Adrenal gland (tissue), 12 donors: Measurements from ENCODE around the gene RNF130. TPM values are rescaled to one million over a fixed set of nuclear protein-coding genes. Genes with fewer than 3 reads are reported as not detected.

Source experiments
- DNase-seq, 7 donors: peaks; one replicate each; pipeline ENCODE4 v3.0.0-alpha.2; 2019 to 2020
- H3K27ac ChIP-seq, 5 donors: fragments of 200-600 bp; sonication (generic) in 4 of 5; 1 replicate in 3 of 5; 2 replicates in 2 of 5; pipeline versions ENCODE4 v1.5.1 to v1.8.0; 2016 to 2020; ENCODE audit warnings: mild to moderate bottlenecking in 1 of 5
- H3K27me3 ChIP-seq: fragments of 200-600 bp; 2 replicates; pipeline ENCODE4 v1.8.0; 2021
- H3K36me3 ChIP-seq, 2 donors: fragments of 200-600 bp; replicated peaks in 1 of 2; 1 replicate in 1 of 2; 2 replicates in 1 of 2; pipeline versions ENCODE4 v1.5.1 to v1.8.0; 2018 to 2022
- H3K4me1 ChIP-seq, 2 donors: fragments of 200-600 bp; replicated peaks in 1 of 2; 1 replicate in 1 of 2; 2 replicates in 1 of 2; pipeline versions ENCODE4 v1.5.1 to v1.8.0; 2018 to 2021
- H3K4me3 ChIP-seq, 4 donors: fragments of 200-600 bp; sonication (generic) in 3 of 4; one replicate each; pipeline ENCODE4 v1.5.1; 2016 to 2018
- H3K9me3 ChIP-seq, 3 donors: fragments of 200-600 bp; sonication (generic) in 1 of 3; replicated peaks in 1 of 3; 1 replicate in 2 of 3; 2 replicates in 1 of 3; pipeline versions ENCODE4 v1.5.1 to v1.8.0; 2016 to 2021
- CTCF ChIP-seq, 6 experiments: fragments of 450-650 bp in 4 of 6; fragments of 200-600 bp in 2 of 6; sonication (generic) in 1 of 6; IDR thresholded peaks; 1 replicate in 5 of 6; 2 replicates in 1 of 6; pipeline versions ENCODE4 v1.5.1 to v1.8.0; 2016 to 2021; ENCODE audit warnings: antibody characterized with exemption in 6 of 6, mild to moderate bottlenecking in 2 of 6, moderate library complexity in 1 of 6
- POLR2A ChIP-seq, 2 donors: fragments of 450-650 bp; IDR thresholded peaks; one replicate each; pipeline ENCODE4 v1.6.1; 2017; ENCODE audit warnings: antibody characterized with exemption in 2 of 2, mild to moderate bottlenecking in 2 of 2, moderate library complexity in 1 of 2
- WGBS, 4 donors: extraction: QIAGEN DNeasy Blood & Tissue Kit in 2 of 4; methylation state at CpG; one replicate each; pipeline versions ENCODE4 v1.1.5 to v1.1.7; 2013 to 2017; 5-methylcytosine and 5-hydroxymethylcytosine counted together
- intact Hi-C, 2 donors: fragments of 100-400 bp; cut with DNase I; formaldehyde crosslinking; loops; one replicate each; pipeline versions ENCODE4 v1.14.1 to v1.15.0; 2022 to 2023
- polyA plus RNA-seq, 3 donors: library from polyadenylated mRNA; stranded (reverse); fragments of 200-250 nt in 2 of 3; fragments of 350-450 nt in 1 of 3; fragmentation: Illumina TruSeq in 1 of 3; extraction: RNeasy Lipid Tissue Mini Kit (QIAGEN cat#74804) in 1 of 3; gene quantifications; one replicate each; pipeline ENCODE4 v1.2.3, GENCODE V29; 2013 to 2014
- total RNA-seq, 9 donors: library from RNA; depleted of rRNA in 4 of 9; stranded (reverse); fragments of >200 nt in 4 of 9; fragments of 120-200 nt in 1 of 9; fragmentation: NEBNext Ultra II Directional in 1 of 9; extraction: Animal tissue kit (Norgen Biotek cat#: 25700) in 1 of 9; gene quantifications; one replicate each; pipeline versions ENCODE4 v1.1.0 to v1.2.4, GENCODE V29; 2013 to 2023
- donor health status: healthy with polysubstance abuse.
- donor health status: Bipolar disorder and iron deficiency.
- donor health status: DM: yes; HTN: yes; CAD: no.
- donor health status: DM: no; HTN: no; CAD: no.
- donor health status: DM: no; HTN: no; CAD: no.
- donor health status: DM: yes; HTN: yes; CAD: no.

The RNF130 gene
- total and polyA plus RNA-seq, 12 donors: 36.8 to 138 (median 75.1) TPM

- no peak overlapping the region for H3K4me3 ChIP-seq
- no peaks in the 10 kb centered on the region for H3K27me3 ChIP-seq
- 85 to 96% (median 95%) methylated on average over 1 of the region's 1 CpG for WGBS, 4 donors
- H3K9me3 ChIP-seq: peaks cover 0 to 12% (median 6%) of the 10 kb centered on the region in 3 donors
- intact Hi-C loops: no loop called here
- H3K27ac ChIP-seq: no peak overlapping the region
- no peak for TF ChIP-seq CTCF (IDR thresholded peaks at IDR 0.05)
- no peak for TF ChIP-seq POLR2A (IDR thresholded peaks at IDR 0.05)
- no peaks in the 10 kb centered on the region for H3K36me3 ChIP-seq
- DNase-seq: no peak
- H3K4me1 ChIP-seq: no peaks in the 10 kb centered on the region
These were observed 35.4 kb upstream of the RNF130 start for GRCh38 chr5:180107005-180107404.

- H3K4me1 ChIP-seq: no peaks in the 10 kb centered on the region
- intact Hi-C loops: no loop called here
- no peak for DNase-seq
- WGBS, 4 donors: 74 to 85% (median 76%) methylated on average over 5 of the region's 5 CpGs
- H3K9me3 ChIP-seq: peaks cover 0 to 12% (median 6%) of the 10 kb centered on the region in 3 donors
- H3K27ac ChIP-seq: no peak overlapping the region
- H3K27me3 ChIP-seq: no peaks in the 10 kb centered on the region
- TF ChIP-seq POLR2A (IDR thresholded peaks at IDR 0.05): no peak
- no peak for TF ChIP-seq CTCF (IDR thresholded peaks at IDR 0.05)
- H3K4me3 ChIP-seq: no peak overlapping the region
- H3K36me3 ChIP-seq: no peaks in the 10 kb centered on the region
These were observed 34.3 kb upstream of the RNF130 start for GRCh38 chr5:180105827-180106312.

GRCh38 chr5:180104168-180104530 is 32.6 kb upstream of the RNF130 start:
- Histone ChIP-seq H3K4me3 (no peak overlapping the region), H3K36me3 (no peaks in the 10 kb centered on the region), H3K9me3 (peaks cover 0 to 12% (median 6%) of the 10 kb centered on the region in 3 donors), H3K4me1 (no peaks in the 10 kb centered on the region), H3K27ac (no peak overlapping the region), H3K27me3 (no peaks in the 10 kb centered on the region)
- intact Hi-C loops: no loop called here
- 85 to 100% (median 92%) methylated on average over 2 to 3 of the region's 3 CpGs for WGBS, 4 donors
- no peak for DNase-seq
- TF ChIP-seq POLR2A (IDR thresholded peaks at IDR 0.05): no peak
- TF ChIP-seq CTCF (IDR thresholded peaks at IDR 0.05): no peak

- Histone ChIP-seq H3K27ac (no peak overlapping the region), H3K4me1 (no peaks in the 10 kb centered on the region), H3K27me3 (no peaks in the 10 kb centered on the region), H3K36me3 (no peaks in the 10 kb centered on the region), H3K9me3 (peaks cover 0 to 12% (median 6%) of the 10 kb centered on the region in 3 donors), H3K4me3 (no peak overlapping the region)
- intact Hi-C loops: no loop called here
- no peak for DNase-seq
- TF ChIP-seq CTCF (IDR thresholded peaks at IDR 0.05) (no peak), POLR2A (IDR thresholded peaks at IDR 0.05) (no peak)
- 67 to 73% (median 70%) methylated on average over 6 of the region's 6 CpGs for WGBS, 4 donors
These were observed 32.1 kb upstream of the RNF130 start for GRCh38 chr5:180103487-180104167.
